Lower leg skin (tissue), 4 donors: ENCODE results near the gene STK24. TPM values are rescaled to one million over a fixed set of nuclear protein-coding genes. Genes with fewer than 3 reads are reported as not detected.

ENCODE experiments used
- DNase-seq, 2 donors: peaks; one replicate each; pipeline ENCODE4 v3.0.0-alpha.2; 2019; ENCODE audit warnings: low spot score in 2 of 2
- H3K4me3 ChIP-seq: fragments of 200-600 bp; sonication (generic); 2 replicates; pipeline ENCODE4 v1.5.1; 2017; ENCODE audit warnings: mild to moderate bottlenecking, low read depth; ENCODE audit not compliant: poor library complexity, severe bottlenecking
- CTCF ChIP-seq, 3 donors: fragments of 450-650 bp; IDR thresholded peaks; one replicate each; pipeline ENCODE4 v1.5.1; 2016; ENCODE audit warnings: antibody characterized with exemption in 3 of 3, mild to moderate bottlenecking in 3 of 3, moderate library complexity in 2 of 3
- POLR2A ChIP-seq, 2 donors: fragments of 450-650 bp; IDR thresholded peaks; one replicate each; pipeline ENCODE4 v1.6.1; 2016 to 2017; ENCODE audit warnings: antibody characterized with exemption in 2 of 2, mild to moderate bottlenecking in 1 of 2, moderate library complexity in 1 of 2
- WGBS, 2 donors: methylation state at CpG; one replicate each; pipeline ENCODE4 v1.1.5; 2018; 5-methylcytosine and 5-hydroxymethylcytosine counted together
- intact Hi-C: fragments of 100-400 bp; cut with DNase I; formaldehyde crosslinking; loops from one replicate; pipeline ENCODE4 v1.15.0; 2023; ENCODE audit warnings: low total_unique reads
- total RNA-seq, 4 donors: library from RNA; depleted of rRNA; stranded (reverse); fragments of >200 nt; gene quantifications; one replicate each; pipeline ENCODE4 v1.1.0, GENCODE V29; 2016

Gene STK24
- total RNA-seq, 4 donors from 2014 or later, result 212 to 281 (median 266) TPM

GRCh38 chr13:98585946-98586345 is 9.0 kb upstream of the STK24 start:
- no peak overlapping the region for H3K4me3 ChIP-seq
- 79 to 83% methylated on average over 3 of the region's 3 CpGs for WGBS, 2 donors
- intact Hi-C loops, result no loop called here
- no peak for DNase-seq
- TF ChIP-seq CTCF (IDR thresholded peaks at IDR 0.05), result no peak
- no peak for TF ChIP-seq POLR2A (IDR thresholded peaks at IDR 0.05)

GRCh38 chr13:98585398-98585754 is 8.5 kb upstream of the STK24 start:
- intact Hi-C loops, result no loop called here
- TF ChIP-seq CTCF (IDR thresholded peaks at IDR 0.05) (no peak), POLR2A (IDR thresholded peaks at IDR 0.05) (no peak)
- 21 to 29% methylated on average over 5 of the region's 5 CpGs for WGBS, 2 donors
- no peak for DNase-seq
- H3K4me3 ChIP-seq, result no peak overlapping the region

GRCh38 chr13:98584668-98585397 is 7.9 kb upstream of the STK24 start:
- 20 to 26% methylated on average over 4 of the region's 4 CpGs for WGBS, 2 donors
- intact Hi-C loops, result no loop called here
- TF ChIP-seq POLR2A (IDR thresholded peaks at IDR 0.05) (no peak), CTCF (IDR thresholded peaks at IDR 0.05) (no peak)
- no peak for DNase-seq
- H3K4me3 ChIP-seq, result no peak overlapping the region

- no peak for DNase-seq
- WGBS, 2 donors, result 66 to 70% methylated on average over 6 of the region's 6 CpGs
- H3K4me3 ChIP-seq, result no peak overlapping the region
- intact Hi-C loops, result no loop called here
- TF ChIP-seq POLR2A (IDR thresholded peaks at IDR 0.05) (no peak), CTCF (IDR thresholded peaks at IDR 0.05) (no peak)
Measured at GRCh38 chr13:98582947-98583346, 6.0 kb upstream of the STK24 start.

GRCh38 chr13:98581971-98582702 is 5.2 kb upstream of the STK24 start:
- no peak overlapping the region for H3K4me3 ChIP-seq
- no peak for DNase-seq
- TF ChIP-seq POLR2A (IDR thresholded peaks at IDR 0.05) (no peak), CTCF (IDR thresholded peaks at IDR 0.05) (no peak)
- intact Hi-C loops, result no loop called here
- 27 to 43% methylated on average over 2 of the region's 2 CpGs for WGBS, 2 donors
